ENCODE data around the gene DPEP3. TPM values are rescaled to one million over a fixed set of nuclear protein-coding genes. Genes with fewer than 3 reads are reported as not detected.

DPEP3 gene
- polyA plus RNA-seq, 1 donor from 2014 or later = not detected

DNA sequence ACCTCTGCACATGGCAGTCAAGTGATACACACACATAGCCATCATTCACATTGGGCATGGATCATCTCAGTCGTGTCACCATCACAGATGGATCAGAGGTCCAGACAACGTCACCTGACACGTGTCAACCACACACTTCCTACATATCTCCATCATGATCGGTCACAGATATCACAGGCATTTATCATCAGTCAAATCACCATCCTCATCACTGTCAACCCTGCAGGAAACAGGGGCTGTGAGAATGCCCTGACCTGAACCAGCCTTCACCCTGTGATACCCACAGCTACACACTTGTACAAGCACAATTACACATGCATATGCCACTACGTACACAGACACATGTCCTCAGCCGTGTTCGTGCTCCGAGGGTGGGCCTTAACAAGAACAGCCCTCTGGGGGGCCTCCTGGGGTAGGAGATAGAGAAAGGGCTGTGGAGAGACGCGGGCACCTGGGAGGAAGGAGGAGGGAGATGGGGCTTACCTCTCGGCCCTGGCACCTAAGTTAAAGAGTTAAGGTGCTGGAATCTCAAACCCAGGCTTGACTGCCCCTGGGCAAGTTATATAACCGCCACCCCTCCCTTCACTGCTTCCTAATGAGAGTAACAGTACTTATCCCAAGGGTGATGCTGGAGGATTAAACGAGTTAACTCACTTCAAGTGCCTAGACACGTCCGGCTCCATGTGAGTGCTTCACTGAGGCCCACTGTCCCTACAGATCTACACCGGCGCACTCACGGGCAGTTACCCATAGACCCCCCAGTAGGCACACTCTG, 12.9 kb downstream of the DPEP3 start:
- no peak overlapping the region for H3K27ac ChIP-seq (ENCODE audit: low read length)
- H2AFZ ChIP-seq (ENCODE audit: low read depth, low read length) = no peak overlapping the region

DNA sequence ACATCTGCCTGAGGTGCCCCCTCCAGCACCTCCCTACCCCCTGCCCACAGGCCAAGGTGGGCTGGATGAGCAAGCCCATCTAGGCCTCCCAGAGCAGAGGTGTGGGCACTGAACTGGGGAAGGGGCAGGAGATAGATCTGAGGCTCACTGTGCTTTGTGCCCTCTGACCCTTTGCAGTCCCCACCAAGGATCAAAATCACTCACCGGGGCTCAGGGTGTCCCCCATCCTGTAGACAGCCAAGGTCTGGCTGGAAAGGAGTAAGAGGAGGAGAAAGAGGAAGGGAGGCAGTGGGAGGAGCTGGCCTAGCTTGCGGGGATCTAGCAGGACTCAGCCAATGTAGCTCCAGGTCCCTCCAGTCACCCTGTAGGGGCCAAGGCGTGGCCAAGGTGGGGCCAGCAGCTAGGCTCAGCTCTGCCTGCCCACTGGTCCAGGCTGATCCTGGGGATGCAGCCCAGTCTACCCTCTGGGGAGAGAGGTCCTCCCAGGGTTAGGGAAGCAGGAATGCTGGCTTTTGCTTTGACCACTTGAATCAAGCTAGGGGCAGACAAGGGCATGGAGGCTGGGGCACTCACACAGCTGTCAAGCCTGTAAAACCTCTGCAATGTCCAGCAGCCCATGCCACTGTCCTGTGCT, 13.6 kb downstream of the DPEP3 start:
- H4K20me1 ChIP-seq (ENCODE audit: insufficient read depth) = no peaks in the 10 kb centered on the region
- H3K4me2 ChIP-seq (ENCODE audit: low read length) = no peak overlapping the region
- no peak overlapping the region for H3K9ac ChIP-seq (ENCODE audit: low read length)
- H3K27ac ChIP-seq (ENCODE audit: low read length) = no peak overlapping the region
- no peaks in the 10 kb centered on the region for H3F3A ChIP-seq (ENCODE audit: insufficient read depth, low read length, poor library complexity, severe bottlenecking)
- no peaks in the 10 kb centered on the region for H3K36me3 ChIP-seq (ENCODE audit: insufficient read depth, low read length)
- H3K4me3 ChIP-seq (ENCODE audit: low read length) = no peak overlapping the region
- no peaks in the 10 kb centered on the region for H3K79me2 ChIP-seq (replicated peaks; ENCODE audit: insufficient read depth, low read length)
- peaks cover 29% of the 10 kb centered on the region for H3K27me3 ChIP-seq (ENCODE audit: insufficient read depth, low read depth, low read length)
- no peak overlapping the region for H2AFZ ChIP-seq (ENCODE audit: low read depth, low read length)
- H3K9me2 ChIP-seq (ENCODE audit: insufficient read depth, low read length) = no peaks in the 10 kb centered on the region
- no peaks in the 10 kb centered on the region for H3K9me3 ChIP-seq (ENCODE audit: low read length)
- TF ChIP-seq, protein P1, sequence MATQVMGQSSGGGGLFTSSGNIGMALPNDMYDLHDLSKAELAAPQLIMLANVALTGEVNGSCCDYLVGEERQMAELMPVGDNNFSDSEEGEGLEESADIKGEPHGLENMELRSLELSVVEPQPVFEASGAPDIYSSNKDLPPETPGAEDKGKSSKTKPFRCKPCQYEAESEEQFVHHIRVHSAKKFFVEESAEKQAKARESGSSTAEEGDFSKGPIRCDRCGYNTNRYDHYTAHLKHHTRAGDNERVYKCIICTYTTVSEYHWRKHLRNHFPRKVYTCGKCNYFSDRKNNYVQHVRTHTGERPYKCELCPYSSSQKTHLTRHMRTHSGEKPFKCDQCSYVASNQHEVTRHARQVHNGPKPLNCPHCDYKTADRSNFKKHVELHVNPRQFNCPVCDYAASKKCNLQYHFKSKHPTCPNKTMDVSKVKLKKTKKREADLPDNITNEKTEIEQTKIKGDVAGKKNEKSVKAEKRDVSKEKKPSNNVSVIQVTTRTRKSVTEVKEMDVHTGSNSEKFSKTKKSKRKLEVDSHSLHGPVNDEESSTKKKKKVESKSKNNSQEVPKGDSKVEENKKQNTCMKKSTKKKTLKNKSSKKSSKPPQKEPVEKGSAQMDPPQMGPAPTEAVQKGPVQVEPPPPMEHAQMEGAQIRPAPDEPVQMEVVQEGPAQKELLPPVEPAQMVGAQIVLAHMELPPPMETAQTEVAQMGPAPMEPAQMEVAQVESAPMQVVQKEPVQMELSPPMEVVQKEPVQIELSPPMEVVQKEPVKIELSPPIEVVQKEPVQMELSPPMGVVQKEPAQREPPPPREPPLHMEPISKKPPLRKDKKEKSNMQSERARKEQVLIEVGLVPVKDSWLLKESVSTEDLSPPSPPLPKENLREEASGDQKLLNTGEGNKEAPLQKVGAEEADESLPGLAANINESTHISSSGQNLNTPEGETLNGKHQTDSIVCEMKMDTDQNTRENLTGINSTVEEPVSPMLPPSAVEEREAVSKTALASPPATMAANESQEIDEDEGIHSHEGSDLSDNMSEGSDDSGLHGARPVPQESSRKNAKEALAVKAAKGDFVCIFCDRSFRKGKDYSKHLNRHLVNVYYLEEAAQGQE (IDR thresholded peaks at IDR 0.05; ENCODE audit: borderline replicate concordance) = no peak
- TF ChIP-seq POLR2AphosphoS5 (IDR thresholded peaks at IDR 0.05) (no peak), TAF1 (IDR thresholded peaks at IDR 0.05; ENCODE audit: low read depth) (no peak), EP300 (conservative IDR thresholded peaks at IDR 0.05; ENCODE audit: poor library complexity, severe bottlenecking) (no peak), SMC3 (conservative IDR thresholded peaks at IDR 0.05; ENCODE audit: poor library complexity) (no peak), EZH2 (IDR thresholded peaks at IDR 0.05; ENCODE audit: borderline replicate concordance, insufficient read depth, low read length, poor library complexity, severe bottlenecking) (no peak), MXI1 (conservative IDR thresholded peaks at IDR 0.05; ENCODE audit: poor library complexity, severe bottlenecking) (no peak)
- TF ChIP-seq, protein P2, sequence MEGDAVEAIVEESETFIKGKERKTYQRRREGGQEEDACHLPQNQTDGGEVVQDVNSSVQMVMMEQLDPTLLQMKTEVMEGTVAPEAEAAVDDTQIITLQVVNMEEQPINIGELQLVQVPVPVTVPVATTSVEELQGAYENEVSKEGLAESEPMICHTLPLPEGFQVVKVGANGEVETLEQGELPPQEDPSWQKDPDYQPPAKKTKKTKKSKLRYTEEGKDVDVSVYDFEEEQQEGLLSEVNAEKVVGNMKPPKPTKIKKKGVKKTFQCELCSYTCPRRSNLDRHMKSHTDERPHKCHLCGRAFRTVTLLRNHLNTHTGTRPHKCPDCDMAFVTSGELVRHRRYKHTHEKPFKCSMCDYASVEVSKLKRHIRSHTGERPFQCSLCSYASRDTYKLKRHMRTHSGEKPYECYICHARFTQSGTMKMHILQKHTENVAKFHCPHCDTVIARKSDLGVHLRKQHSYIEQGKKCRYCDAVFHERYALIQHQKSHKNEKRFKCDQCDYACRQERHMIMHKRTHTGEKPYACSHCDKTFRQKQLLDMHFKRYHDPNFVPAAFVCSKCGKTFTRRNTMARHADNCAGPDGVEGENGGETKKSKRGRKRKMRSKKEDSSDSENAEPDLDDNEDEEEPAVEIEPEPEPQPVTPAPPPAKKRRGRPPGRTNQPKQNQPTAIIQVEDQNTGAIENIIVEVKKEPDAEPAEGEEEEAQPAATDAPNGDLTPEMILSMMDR (IDR thresholded peaks at IDR 0.05; ENCODE audit: poor library complexity, severe bottlenecking) = no peak

More for the DNA sequence above, 12.9 kb downstream of the DPEP3 start:
- no peaks in the 10 kb centered on the region for H3K9me2 ChIP-seq (ENCODE audit: insufficient read depth, low read length)
- TF ChIP-seq, protein P2 (IDR thresholded peaks at IDR 0.05; ENCODE audit: poor library complexity, severe bottlenecking) = no peak
- TF ChIP-seq EP300 (conservative IDR thresholded peaks at IDR 0.05; ENCODE audit: poor library complexity, severe bottlenecking) (no peak), POLR2AphosphoS5 (IDR thresholded peaks at IDR 0.05) (no peak), RAD21 (conservative IDR thresholded peaks at IDR 0.05) (no peak), TAF1 (IDR thresholded peaks at IDR 0.05; ENCODE audit: low read depth) (no peak), EZH2 (IDR thresholded peaks at IDR 0.05; ENCODE audit: borderline replicate concordance, insufficient read depth, low read length, poor library complexity, severe bottlenecking) (no peak), MXI1 (conservative IDR thresholded peaks at IDR 0.05; ENCODE audit: poor library complexity, severe bottlenecking) (no peak), SMC3 (conservative IDR thresholded peaks at IDR 0.05; ENCODE audit: poor library complexity) (no peak)
- TF ChIP-seq, protein P1 (IDR thresholded peaks at IDR 0.05; ENCODE audit: borderline replicate concordance) = no peak
- no peaks in the 10 kb centered on the region for H4K20me1 ChIP-seq (ENCODE audit: insufficient read depth)
- H3K4me2 ChIP-seq (ENCODE audit: low read length) = no peak overlapping the region
- H3K9me3 ChIP-seq (ENCODE audit: low read length) = no peaks in the 10 kb centered on the region
- no peaks in the 10 kb centered on the region for H3F3A ChIP-seq (ENCODE audit: insufficient read depth, low read length, poor library complexity, severe bottlenecking)
- peaks cover 29% of the 10 kb centered on the region for H3K27me3 ChIP-seq (ENCODE audit: insufficient read depth, low read depth, low read length)
- H3K4me3 ChIP-seq (ENCODE audit: low read length) = no peak overlapping the region
- no peaks in the 10 kb centered on the region for H3K36me3 ChIP-seq (ENCODE audit: insufficient read depth, low read length)
- H3K79me2 ChIP-seq (replicated peaks; ENCODE audit: insufficient read depth, low read length) = no peaks in the 10 kb centered on the region
- no peak overlapping the region for H3K9ac ChIP-seq (ENCODE audit: low read length)

Data from neural cell (in vitro differentiated cells).